HepG2 (cell line): ENCODE data around the gene PLET1. TPM values are rescaled to one million over a fixed set of nuclear protein-coding genes. Genes with fewer than 3 reads are reported as not detected.

Experiments
- ATF1 ChIP-seq: IDR thresholded peaks from 2 replicates; pipeline ENCODE4 v1.6.1; 2016; ENCODE audit warnings: mild to moderate bottlenecking, control low read depth
- CEBPG ChIP-seq: IDR thresholded peaks from 2 replicates; pipeline ENCODE4 v1.6.1; 2016
- ESRRA ChIP-seq: sonication (generic); formaldehyde crosslinking; IDR thresholded peaks from 2 replicates; pipeline ENCODE4 v1.5.1; 2020; ENCODE audit warnings: mild to moderate bottlenecking, low read depth, missing genetic modification reagents
- ETS1 ChIP-seq: sonication (generic); formaldehyde crosslinking; IDR thresholded peaks from 2 replicates; pipeline ENCODE4 v1.4.0; 2020; ENCODE audit warnings: missing genetic modification reagents
- MIER3 ChIP-seq: IDR thresholded peaks from 2 replicates; pipeline ENCODE4 v1.6.1; 2016; ENCODE audit warnings: missing compliant biosample characterization, borderline replicate concordance
- REL ChIP-seq: sonication (generic); formaldehyde crosslinking; conservative IDR thresholded peaks from 2 replicates; pipeline ENCODE4 v1.8.0; 2022; ENCODE audit warnings: mild to moderate bottlenecking, missing genetic modification reagents, moderate library complexity
- SETDB1 ChIP-seq: sonication (generic); formaldehyde crosslinking; IDR thresholded peaks from 2 replicates; pipeline ENCODE4 v1.5.1; 2020; ENCODE audit warnings: missing genetic modification reagents, mild to moderate bottlenecking, borderline replicate concordance
- SIN3A ChIP-seq: IDR thresholded peaks from 2 replicates; pipeline ENCODE4 v1.6.1; 2011; ENCODE audit warnings: low read depth, mild to moderate bottlenecking, control low read depth, low read length, borderline replicate concordance
- SOX13 ChIP-seq, 3 experiments: fragments of 450-650 bp in 1 of 3; sonication (generic) in 1 of 3; formaldehyde crosslinking in 1 of 3; IDR thresholded peaks in 2 of 3; conservative IDR thresholded peaks in 1 of 3; 2 replicates each; pipeline versions ENCODE4 v1.5.0 to v1.6.1; 2016 to 2020; ENCODE audit warnings: antibody characterized with exemption in 1 of 3, mild to moderate bottlenecking in 1 of 3, missing compliant biosample characterization in 1 of 3, missing genetic modification reagents in 1 of 3, moderate library complexity in 1 of 3
- THAP11 ChIP-seq: IDR thresholded peaks from 2 replicates; pipeline ENCODE4 v1.6.1; 2016; ENCODE audit warnings: missing biosample characterization, missing genetic modification reagents
- ZC3H13 ChIP-seq: sonication (generic); formaldehyde crosslinking; IDR thresholded peaks from 2 replicates; pipeline ENCODE4 v1.8.1; 2023; ENCODE audit warnings: mild to moderate bottlenecking, missing genetic modification reagents, moderate library complexity
- ZFP82 ChIP-seq: sonication (generic); formaldehyde crosslinking; IDR thresholded peaks from 2 replicates; pipeline ENCODE4 v1.5.1; 2020; ENCODE audit warnings: mild to moderate bottlenecking, missing genetic modification reagents, borderline replicate concordance
- ZFX ChIP-seq: sonication (generic); formaldehyde crosslinking; IDR thresholded peaks from 2 replicates; pipeline ENCODE4 v1.4.0; 2020; ENCODE audit warnings: mild to moderate bottlenecking, low read depth, missing genetic modification reagents, moderate library complexity
- ZIK1 ChIP-seq: sonication (generic); formaldehyde crosslinking; IDR thresholded peaks from 2 replicates; pipeline ENCODE4 v1.5.0; 2020; ENCODE audit warnings: mild to moderate bottlenecking, low read depth, missing genetic modification reagents, borderline replicate concordance
- ZMYM3 ChIP-seq: sonication (generic); formaldehyde crosslinking; IDR thresholded peaks from 2 replicates; pipeline ENCODE4 v1.5.1; 2020; ENCODE audit warnings: mild to moderate bottlenecking, missing genetic modification reagents
- ZMYM4 ChIP-seq: sonication (generic); formaldehyde crosslinking; IDR thresholded peaks from 2 replicates; pipeline ENCODE4 v1.8.1; 2023; ENCODE audit warnings: mild to moderate bottlenecking, missing genetic modification reagents
- ZNF546 ChIP-seq: sonication (generic); formaldehyde crosslinking; conservative IDR thresholded peaks from 2 replicates; pipeline ENCODE4 v1.8.1; 2023; ENCODE audit warnings: mild to moderate bottlenecking, missing genetic modification reagents
- ZNF766 ChIP-seq: sonication (generic); formaldehyde crosslinking; IDR thresholded peaks from 2 replicates; pipeline ENCODE4 v1.5.0; 2020; ENCODE audit warnings: missing genetic modification reagents, borderline replicate concordance
- ZNF773 ChIP-seq: sonication (generic); formaldehyde crosslinking; IDR thresholded peaks from 2 replicates; pipeline ENCODE4 v1.4.0; 2020; ENCODE audit warnings: missing genetic modification reagents, borderline replicate concordance
- polyA plus RNA-seq, 8 experiments: library from polyadenylated mRNA; depleted of rRNA in 3 of 8; stranded (reverse) in 7 of 8; unstranded in 1 of 8; fragments of >200 nt; fragmentation: Illumina TruSeq in 4 of 8; extraction: Trizol in 4 of 8; gene quantifications; 2 replicates each; pipeline versions ENCODE4 v1.2.1 to v1.2.3, GENCODE V29; 2011 to 2016; ENCODE audit warnings: low read depth in 4 of 8, missing spikeins in 1 of 8, mixed read lengths in 1 of 8; ENCODE audit not compliant: insufficient read depth in 1 of 8
- total RNA-seq, 5 experiments: library from RNA; depleted of rRNA; stranded (reverse); fragments of >200 nt; fragmentation: Illumina TruSeq; extraction: Trizol; gene quantifications; 2 replicates each; pipeline ENCODE4 v1.2.3, GENCODE V29; 2016; ENCODE audit warnings: low read depth in 1 of 5
- TF ChIP-seq, protein P1 (sequence below): sonication (generic); formaldehyde crosslinking; IDR thresholded peaks from 2 replicates; pipeline ENCODE4 v1.5.0; 2020; ENCODE audit warnings: missing genetic modification reagents, mild to moderate bottlenecking, borderline replicate concordance
- TF ChIP-seq, protein P2 (sequence below), 2 experiments: sonication (generic) in 1 of 2; formaldehyde crosslinking in 1 of 2; IDR thresholded peaks; 2 replicates each; pipeline versions ENCODE4 v1.6.1 to v1.9.0; 2014 to 2022; ENCODE audit warnings: antibody characterized with exemption in 1 of 2, borderline replicate concordance in 1 of 2, inconsistent platforms in 1 of 2, low read depth in 1 of 2, missing genetic modification reagents in 1 of 2

Gene PLET1
- total and polyA plus RNA-seq, 2 of the 13 experiments (the other 11 are each of a cell fraction or from before 2014, with no cell fraction given): not detected

GRCh38 chr11:112226062-112226830 lies 34.4 kb downstream of the PLET1 start, which contains the start of gene PTS (continued):
- TF ChIP-seq SIN3A (peak; percentile 49; the same call in 1 of the 2 replicates), ZNF766 (CRISPR knock-in tag) (peak; percentile 30), MIER3 (CRISPR knock-in tag) (peak; percentile 48; the same call in 1 of the 2 replicates), CEBPG (0 out of 2 replicates have a peak, but pooled peaks have one; percentile 14), ZMYM4 (CRISPR knock-in tag) (peak; percentile 77), SOX13 (IDR thresholded peaks at IDR 0.05) (no peak), SOX13 (CRISPR knock-in tag; conservative IDR thresholded peaks at IDR 0.05 in 1 of 2, IDR thresholded peaks at IDR 0.05 in 1 of 2) (no peak; a peak in 1 of 4 replicates), ZNF773 (peak; percentile 55; the same call in 1 of the 2 replicates), ZC3H13 (CRISPR knock-in tag) (no peak), ZFP82 (peak; percentile 71; the same call in 1 of the 2 replicates), SETDB1 (CRISPR knock-in tag) (no peak), ATF1 (CRISPR knock-in tag) (peak; percentile 51; the same call in 1 of the 2 replicates), REL (CRISPR knock-in tag) (no peak), ESRRA (CRISPR knock-in tag) (peak; percentile 71; the same call in 1 of the 2 replicates), ZIK1 (CRISPR knock-in tag) (peak; percentile 67; the same call in 1 of the 2 replicates), ZMYM3 (CRISPR knock-in tag) (peak; percentile 74), THAP11 (CRISPR knock-in tag) (peak; percentile 77), ETS1 (CRISPR knock-in tag) (peak; percentile 18; the same call in 1 of the 2 replicates), ZNF546 (CRISPR knock-in tag) (peak; percentile 35; the same call in 1 of the 2 replicates), ZFX (CRISPR knock-in tag) (peak; percentile 93)
- TF ChIP-seq, protein P1, sequence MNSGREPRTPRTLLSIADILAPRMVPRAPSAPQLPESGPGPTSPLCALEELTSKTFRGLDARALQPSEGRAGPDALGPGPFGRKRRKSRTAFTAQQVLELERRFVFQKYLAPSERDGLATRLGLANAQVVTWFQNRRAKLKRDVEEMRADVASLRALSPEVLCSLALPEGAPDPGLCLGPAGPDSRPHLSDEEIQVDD (CRISPR knock-in tag): peak; percentile 41; the same call in 1 of the 2 replicates
- TF ChIP-seq, protein P2, sequence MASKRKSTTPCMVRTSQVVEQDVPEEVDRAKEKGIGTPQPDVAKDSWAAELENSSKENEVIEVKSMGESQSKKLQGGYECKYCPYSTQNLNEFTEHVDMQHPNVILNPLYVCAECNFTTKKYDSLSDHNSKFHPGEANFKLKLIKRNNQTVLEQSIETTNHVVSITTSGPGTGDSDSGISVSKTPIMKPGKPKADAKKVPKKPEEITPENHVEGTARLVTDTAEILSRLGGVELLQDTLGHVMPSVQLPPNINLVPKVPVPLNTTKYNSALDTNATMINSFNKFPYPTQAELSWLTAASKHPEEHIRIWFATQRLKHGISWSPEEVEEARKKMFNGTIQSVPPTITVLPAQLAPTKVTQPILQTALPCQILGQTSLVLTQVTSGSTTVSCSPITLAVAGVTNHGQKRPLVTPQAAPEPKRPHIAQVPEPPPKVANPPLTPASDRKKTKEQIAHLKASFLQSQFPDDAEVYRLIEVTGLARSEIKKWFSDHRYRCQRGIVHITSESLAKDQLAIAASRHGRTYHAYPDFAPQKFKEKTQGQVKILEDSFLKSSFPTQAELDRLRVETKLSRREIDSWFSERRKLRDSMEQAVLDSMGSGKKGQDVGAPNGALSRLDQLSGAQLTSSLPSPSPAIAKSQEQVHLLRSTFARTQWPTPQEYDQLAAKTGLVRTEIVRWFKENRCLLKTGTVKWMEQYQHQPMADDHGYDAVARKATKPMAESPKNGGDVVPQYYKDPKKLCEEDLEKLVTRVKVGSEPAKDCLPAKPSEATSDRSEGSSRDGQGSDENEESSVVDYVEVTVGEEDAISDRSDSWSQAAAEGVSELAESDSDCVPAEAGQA (IDR thresholded peaks at IDR 0.05; ENCODE audit: low read depth): peak; percentile 25; the same call in 1 of the 2 replicates
- TF ChIP-seq, protein P2 (CRISPR knock-in tag; IDR thresholded peaks at IDR 0.05; ENCODE audit: borderline replicate concordance): no peak
